Fibroblast of mammary gland (primary cell): ENCODE measurements around the gene ZBTB25.
A peak's percentile ranks its signal among the peaks of the same experiment; 100 is the strongest.

Experiments
- DNase-seq: peaks from one replicate; pipeline ENCODE4 v3.0.0-alpha.2; 2010; ENCODE audit warnings: low read depth
- H3K4me3 ChIP-seq: 2 replicates; pipeline ENCODE4 v1.5.1; 2011; ENCODE audit warnings: low read depth, mild to moderate bottlenecking, low read length, moderate library complexity; ENCODE audit not compliant: control insufficient read depth
- TF ChIP-seq, protein P1 (sequence below): conservative IDR thresholded peaks from 2 replicates; pipeline ENCODE4 v1.5.1; 2011; ENCODE audit warnings: low read depth, low read length, inconsistent platforms; ENCODE audit not compliant: control insufficient read depth, insufficient read depth

ZBTB25 gene

DNA sequence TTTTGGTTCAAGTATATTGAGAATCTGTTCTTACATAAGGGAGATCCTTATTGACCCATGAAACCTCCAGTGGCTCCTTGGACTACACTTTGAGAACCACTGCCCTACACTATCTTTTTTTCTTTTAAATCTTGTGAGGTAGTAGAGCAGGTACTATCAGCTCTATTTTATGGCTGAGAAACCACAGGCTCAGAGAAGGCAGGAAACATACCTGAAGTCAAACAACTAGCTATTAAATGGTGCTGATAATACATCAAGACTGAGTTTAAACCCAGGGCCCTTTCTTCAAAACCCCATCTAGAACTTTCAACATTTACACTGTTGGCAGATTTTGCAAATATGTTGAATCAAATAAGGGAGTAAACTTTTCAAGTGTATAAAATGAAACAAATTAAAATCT lies 6.9 kb downstream of the ZBTB25 start:
- no peak for DNase-seq
- no peak overlapping the region for H3K4me3 ChIP-seq
- TF ChIP-seq, protein P1, sequence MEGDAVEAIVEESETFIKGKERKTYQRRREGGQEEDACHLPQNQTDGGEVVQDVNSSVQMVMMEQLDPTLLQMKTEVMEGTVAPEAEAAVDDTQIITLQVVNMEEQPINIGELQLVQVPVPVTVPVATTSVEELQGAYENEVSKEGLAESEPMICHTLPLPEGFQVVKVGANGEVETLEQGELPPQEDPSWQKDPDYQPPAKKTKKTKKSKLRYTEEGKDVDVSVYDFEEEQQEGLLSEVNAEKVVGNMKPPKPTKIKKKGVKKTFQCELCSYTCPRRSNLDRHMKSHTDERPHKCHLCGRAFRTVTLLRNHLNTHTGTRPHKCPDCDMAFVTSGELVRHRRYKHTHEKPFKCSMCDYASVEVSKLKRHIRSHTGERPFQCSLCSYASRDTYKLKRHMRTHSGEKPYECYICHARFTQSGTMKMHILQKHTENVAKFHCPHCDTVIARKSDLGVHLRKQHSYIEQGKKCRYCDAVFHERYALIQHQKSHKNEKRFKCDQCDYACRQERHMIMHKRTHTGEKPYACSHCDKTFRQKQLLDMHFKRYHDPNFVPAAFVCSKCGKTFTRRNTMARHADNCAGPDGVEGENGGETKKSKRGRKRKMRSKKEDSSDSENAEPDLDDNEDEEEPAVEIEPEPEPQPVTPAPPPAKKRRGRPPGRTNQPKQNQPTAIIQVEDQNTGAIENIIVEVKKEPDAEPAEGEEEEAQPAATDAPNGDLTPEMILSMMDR = no peak

DNA sequence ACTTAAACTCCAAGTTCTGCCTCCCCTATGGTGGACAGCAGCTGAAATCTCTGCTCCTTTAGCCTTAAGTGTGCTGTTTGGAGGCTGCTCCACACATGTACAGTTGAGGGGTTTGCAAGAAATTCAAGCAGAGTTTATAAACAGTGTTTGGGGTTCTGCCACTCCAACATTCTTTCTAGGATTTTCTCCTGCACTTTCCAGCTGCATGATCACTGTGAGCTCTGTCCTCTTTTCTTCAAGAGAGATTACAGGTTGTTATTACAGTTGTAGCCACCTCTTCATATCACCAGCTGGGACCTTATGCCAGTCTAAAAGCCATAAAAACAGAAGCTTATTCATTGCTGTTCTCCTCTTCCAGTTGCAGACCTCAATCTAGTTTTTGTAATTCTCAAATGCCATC lies 8.4 kb downstream of the ZBTB25 start:
- TF ChIP-seq, protein P1 = no peak
- DNase-seq = no peak
- H3K4me3 ChIP-seq = no peak overlapping the region

GRCh38 chr14:64493455-64493854 lies 10.2 kb downstream of the ZBTB25 start:
- TF ChIP-seq, protein P1 = no peak
- no peak overlapping the region for H3K4me3 ChIP-seq
- no peak for DNase-seq

- DNase-seq = no peak
These were observed 12.0 kb downstream of the ZBTB25 start for GRCh38 chr14:64491637-64492036.

DNA sequence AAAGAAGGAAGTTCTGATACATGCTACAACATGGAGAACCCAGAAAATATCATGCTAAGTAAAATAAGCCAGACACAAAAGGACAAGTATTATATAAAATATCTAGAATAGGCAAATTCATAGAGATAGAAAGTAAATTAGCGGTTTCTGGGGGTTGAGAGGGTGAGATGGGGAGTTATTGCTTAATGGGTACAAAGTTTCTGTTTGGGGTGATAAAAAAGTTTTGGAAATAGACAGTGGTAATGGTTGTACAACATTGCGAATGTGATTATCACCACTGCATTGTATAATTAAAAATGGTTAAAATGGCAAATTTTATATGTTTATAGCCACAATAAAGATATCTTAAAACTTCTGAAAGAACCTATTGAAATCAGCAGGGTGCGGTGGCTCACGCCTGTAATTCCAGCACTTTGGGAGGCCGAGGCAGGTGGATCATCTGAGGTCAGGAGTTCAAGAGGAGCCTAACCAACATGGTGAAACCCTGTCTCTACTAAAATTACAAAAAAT lies 15.0 kb downstream of the ZBTB25 start:
- TF ChIP-seq, protein P1 = no peak
- H3K4me3 ChIP-seq = no peak overlapping the region
- no peak for DNase-seq

More at GRCh38 chr14:64491637-64492036, 12.0 kb downstream of the ZBTB25 start:
- H3K4me3 ChIP-seq = no peak overlapping the region
- TF ChIP-seq, protein P1 = no peak

DNA sequence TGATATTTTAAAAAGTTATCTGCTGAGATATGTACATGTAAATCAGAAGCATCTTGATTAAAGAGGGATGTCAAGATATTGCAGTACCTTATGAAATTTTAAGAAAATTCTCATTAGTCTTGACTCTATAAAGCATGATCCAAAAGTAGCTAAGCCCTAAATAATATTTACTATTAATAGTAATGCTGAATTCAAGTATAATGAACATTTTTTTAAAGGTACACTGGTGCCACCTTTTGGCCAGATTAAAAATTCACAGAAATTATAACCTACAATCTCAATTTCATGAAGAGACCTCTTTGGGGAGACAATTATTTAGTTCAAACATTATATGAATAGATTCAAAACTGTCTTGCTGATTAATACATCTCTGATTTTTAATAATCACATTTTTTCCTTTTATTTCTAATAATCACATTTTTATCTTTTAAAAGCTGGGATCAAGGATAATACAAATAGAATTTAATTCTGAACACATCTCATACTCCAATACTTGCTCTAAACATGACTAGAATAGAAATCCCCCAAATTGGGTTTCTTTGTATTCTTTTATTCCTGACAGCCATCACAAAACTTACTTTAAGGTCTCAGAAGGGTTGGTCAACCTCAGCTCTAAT lies 24.9 kb downstream of the ZBTB25 start:
- TF ChIP-seq, protein P1 = peak; percentile 38
- H3K4me3 ChIP-seq = no peak overlapping the region

More for the DNA sequence above, 24.9 kb downstream of the ZBTB25 start:
- DNase-seq = peak; percentile 38
